GM21825 (cell line): ENCODE results near the gene RAI1.
"Not testable (repeated sequence)": the region's sequence is repeated elsewhere in the genome, so short reads cannot be mapped to it uniquely, and the experiment has no call there.

Source experiments
- ATAC-seq: cut with Tn5 transposase; IDR thresholded peaks from one replicate; pipeline ENCODE4 v1.9.1; 2021; ENCODE audit warnings: mild to moderate bottlenecking, moderate library complexity; ENCODE audit not compliant: unreplicated experiment

RAI1 gene

GRCh38 chr17:17663160-17664063 is 17.8 kb upstream of the RAI1 start:
- peak; percentile 83 for ATAC-seq

GRCh38 chr17:17664064-17664452 is 17.2 kb upstream of the RAI1 start:
- no peak for ATAC-seq

GRCh38 chr17:17665255-17665654 is 16.0 kb upstream of the RAI1 start:
- no peak for ATAC-seq

GRCh38 chr17:17666111-17666714 is 15.0 kb upstream of the RAI1 start:
- no peak for ATAC-seq

- no peak for ATAC-seq
Measured at GRCh38 chr17:17667231-17667630, 14.0 kb upstream of the RAI1 start.

- ATAC-seq = no peak
Measured at GRCh38 chr17:17667947-17668346, 13.3 kb upstream of the RAI1 start.

GRCh38 chr17:17668358-17668757 is 12.9 kb upstream of the RAI1 start:
- no peak for ATAC-seq

GRCh38 chr17:17668775-17669579 is 12.3 kb upstream of the RAI1 start:
- no peak for ATAC-seq

GRCh38 chr17:17669580-17670235 is 11.6 kb upstream of the RAI1 start:
- ATAC-seq = no peak

- no peak for ATAC-seq
Measured at GRCh38 chr17:17670701-17671305, 10.5 kb upstream of the RAI1 start.

GRCh38 chr17:17671369-17672129 is 9.7 kb upstream of the RAI1 start:
- ATAC-seq = no peak

GRCh38 chr17:17672453-17673368 is 8.5 kb upstream of the RAI1 start:
- ATAC-seq = no peak

- no peak for ATAC-seq
Measured at GRCh38 chr17:17675416-17675815, 5.8 kb upstream of the RAI1 start.

- no peak for ATAC-seq
Measured at GRCh38 chr17:17675925-17676534, 5.2 kb upstream of the RAI1 start.

- ATAC-seq = no peak
Measured at GRCh38 chr17:17676752-17677151, 4.5 kb upstream of the RAI1 start.

GRCh38 chr17:17677299-17678040 is 3.8 kb upstream of the RAI1 start:
- ATAC-seq = no peak

- ATAC-seq = not testable (repeated sequence)
Measured at GRCh38 chr17:17678063-17678699, 3.1 kb upstream of the RAI1 start.
